Measurements from ENCODE around the gene TRRAP. TPM values are rescaled to one million over a fixed set of nuclear protein-coding genes. Genes with fewer than 3 reads are reported as not detected.

The TRRAP gene
- total RNA-seq, 6 experiments from 2014 or later, result 26.6 to 35.5 (median 28.7) TPM

GRCh38 chr7:99000904-99001465, 122.7 kb downstream of the TRRAP start:
- H3K27ac Mint-ChIP-seq, result no peak overlapping the region
- peaks cover 15% of the 10 kb centered on the region for H3K36me3 Mint-ChIP-seq (ENCODE audit: low read depth)
- peaks cover 2% of the 10 kb centered on the region; the same call in 1 of the 2 replicates for H3K27me3 Mint-ChIP-seq (ENCODE audit: insufficient read depth)

GRCh38 chr7:99001482-99002147, 123.3 kb downstream of the TRRAP start:
- TF ChIP-seq CTCF (IDR thresholded peaks at IDR 0.05), result no peak
- Mint-ChIP-seq H3K36me3 (ENCODE audit: low read depth) (peaks cover 18% of the 10 kb centered on the region), H3K9me3 (no peaks in the 10 kb centered on the region), H3K27ac (no peak overlapping the region; the same call in 1 of the 2 replicates), H3K27me3 (ENCODE audit: insufficient read depth) (peaks cover 2% of the 10 kb centered on the region; the same call in 1 of the 2 replicates), H3K4me1 (ENCODE audit: low read depth) (peaks cover 12% of the 10 kb centered on the region), H3K4me3 (no peak overlapping the region)
- DNase-seq, result no peak

More at GRCh38 chr7:99000904-99001465, 122.7 kb downstream of the TRRAP start:
- H3K4me3 Mint-ChIP-seq, result no peak overlapping the region
- no peaks in the 10 kb centered on the region for H3K9me3 Mint-ChIP-seq
- peaks cover 12% of the 10 kb centered on the region for H3K4me1 Mint-ChIP-seq (ENCODE audit: low read depth)
- peak; percentile 31 for DNase-seq
- no peak for TF ChIP-seq CTCF (IDR thresholded peaks at IDR 0.05)

DNA sequence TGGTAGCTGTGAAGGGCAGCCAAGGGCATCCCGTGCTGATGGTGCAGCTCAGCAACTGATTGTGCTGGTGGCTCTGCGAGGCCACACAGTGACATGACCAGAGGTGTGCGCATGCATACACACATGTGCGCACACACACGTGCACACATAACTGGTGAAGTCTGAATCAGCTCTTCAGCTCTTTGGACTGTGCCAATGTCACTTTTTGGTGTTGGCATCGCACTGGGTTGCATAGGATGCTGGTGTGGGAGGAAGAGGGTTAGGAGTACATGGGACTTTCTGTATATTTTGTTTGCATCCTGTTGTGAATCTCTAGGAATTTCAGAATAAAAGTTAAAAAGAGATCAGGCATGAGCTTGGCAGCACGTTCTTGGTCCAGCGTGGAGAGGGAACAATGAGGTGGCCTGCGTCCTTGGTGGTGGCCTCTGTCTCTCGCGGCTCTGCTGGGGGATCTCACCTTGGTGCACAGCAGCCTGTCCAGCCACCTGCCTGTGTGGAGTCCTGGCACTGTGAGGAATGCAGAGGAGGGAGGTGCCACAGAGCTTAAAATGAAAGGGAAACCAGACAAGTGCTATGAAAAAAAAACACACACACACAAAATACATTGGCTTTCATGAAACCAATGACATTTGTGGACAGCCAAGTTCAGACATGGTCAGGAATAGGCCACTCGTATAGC, 124.0 kb downstream of the TRRAP start:
- Mint-ChIP-seq H3K9me3 (no peaks in the 10 kb centered on the region), H3K4me1 (ENCODE audit: low read depth) (peaks cover 12% of the 10 kb centered on the region), H3K27ac (no peak overlapping the region), H3K4me3 (no peak overlapping the region), H3K27me3 (ENCODE audit: insufficient read depth) (peaks cover 2% of the 10 kb centered on the region; the same call in 1 of the 2 replicates), H3K36me3 (ENCODE audit: low read depth) (peaks cover 21% of the 10 kb centered on the region)
- TF ChIP-seq CTCF (IDR thresholded peaks at IDR 0.05), result no peak
- no peak for DNase-seq

GRCh38 chr7:99002827-99003212, 124.5 kb downstream of the TRRAP start:
- DNase-seq, result no peak
- no peak for TF ChIP-seq CTCF (IDR thresholded peaks at IDR 0.05)
- H3K27me3 Mint-ChIP-seq (ENCODE audit: insufficient read depth), result peaks cover 2% of the 10 kb centered on the region; the same call in 1 of the 2 replicates
- H3K27ac Mint-ChIP-seq, result no peak overlapping the region
- H3K36me3 Mint-ChIP-seq (ENCODE audit: low read depth), result peaks cover 21% of the 10 kb centered on the region
- peaks cover 12% of the 10 kb centered on the region for H3K4me1 Mint-ChIP-seq (ENCODE audit: low read depth)
- H3K4me3 Mint-ChIP-seq, result no peak overlapping the region
- no peaks in the 10 kb centered on the region for H3K9me3 Mint-ChIP-seq

DNA sequence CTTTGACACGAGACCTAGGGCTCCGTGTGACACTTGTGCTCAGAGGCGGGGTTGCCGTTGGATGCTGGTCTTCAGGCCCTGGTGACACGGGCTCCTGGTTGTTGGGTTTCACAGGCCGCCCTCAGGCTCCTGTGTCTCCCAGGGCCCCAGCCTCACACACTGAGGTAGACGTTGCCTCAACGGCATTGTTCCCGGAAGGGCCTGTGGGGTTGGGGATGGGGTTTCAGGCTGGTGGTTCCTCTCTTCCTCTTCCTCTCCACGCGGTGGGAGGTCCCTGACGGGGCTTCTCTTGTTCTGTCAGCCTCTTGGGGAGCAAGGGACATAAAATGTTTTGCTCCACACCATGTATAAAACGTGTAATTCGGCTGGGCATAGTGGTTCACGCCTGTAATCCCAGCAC, 125.1 kb downstream of the TRRAP start:
- Mint-ChIP-seq H3K27me3 (ENCODE audit: insufficient read depth) (peaks cover 2% of the 10 kb centered on the region; the same call in 1 of the 2 replicates), H3K27ac (no peak overlapping the region)

More for the DNA sequence above, 125.1 kb downstream of the TRRAP start:
- Mint-ChIP-seq H3K9me3 (no peaks in the 10 kb centered on the region), H3K4me1 (ENCODE audit: low read depth) (peaks cover 12% of the 10 kb centered on the region), H3K36me3 (ENCODE audit: low read depth) (peaks cover 21% of the 10 kb centered on the region), H3K4me3 (no peak overlapping the region)
- no peak for DNase-seq
- TF ChIP-seq CTCF (IDR thresholded peaks at IDR 0.05), result no peak

Data from HFFc6 (cell line).